HCT116 (cell line): ENCODE measurements around the gene ZFHX2. TPM values are rescaled to one million over a fixed set of nuclear protein-coding genes. Genes with fewer than 3 reads are reported as not detected.

ENCODE experiments used
- ATAC-seq: fragments of 200-7000 bp; cut with Tn5 transposase; 2 replicates; pipeline ENCODE4 v1.9.1; 2020; ENCODE audit warnings: mild to moderate bottlenecking, moderate library complexity
- BruUV-seq: library from RNA; stranded (reverse); fragments of 400-500 nt; replicated peaks from 2 replicates; lab custom pipeline; 2021; lab: Mats Ljungman, UMichigan
- CTCF ChIA-PET: fragments of 300-600 bp; sonication (Branson Sonifier 250); formaldehyde crosslinking; loops from one replicate; lab custom pipeline; 2021; ENCODE audit warnings: antibody characterized with exemption; lab: Charles Lee
- POLR2A ChIA-PET: fragments of 300-600, 350-600 bp; sonication (Branson Sonifier 250); formaldehyde crosslinking; loops from one replicate; lab custom pipeline; 2021; ENCODE audit warnings: antibody characterized with exemption; lab: Charles Lee
- RAD21 ChIA-PET, 2 experiments: fragments of 300-600 bp; sonication (Branson Sonifier 250); formaldehyde crosslinking; loops; one replicate each; lab custom pipeline; 2023; ENCODE audit warnings: low total read pairs in 2 of 2; ENCODE audit not compliant: uncharacterized antibody in 2 of 2, unreplicated experiment in 2 of 2, low non-redundant PET in 1 of 2; lab: Charles Lee
- DNase-seq: peaks from one replicate; pipeline ENCODE4 v3.0.0-alpha.2; 2010; ENCODE audit warnings: low read depth, low spot score
- H2AFZ ChIP-seq: fragments of 200-600 bp; shearing (Covaris generic), sonication (generic); 2 replicates; pipeline ENCODE4 v1.6.1; 2017; ENCODE audit warnings: low read depth, mixed run types, mixed read lengths, antibody characterized with exemption, low read length; ENCODE audit not compliant: poor library complexity, severe bottlenecking
- H3K27ac ChIP-seq: 2 replicates; pipeline ENCODE4 v1.5.1; 2012; ENCODE audit warnings: low read depth, low read length
- H3K27me3 ChIP-seq: fragments of 200-600 bp; sonication (generic); 2 replicates; pipeline ENCODE4 v1.6.1; 2016; ENCODE audit warnings: mixed run types, low read length, mixed read lengths; ENCODE audit not compliant: insufficient read depth
- H3K36me3 ChIP-seq, 2 experiments: fragments of 200-500 bp in 1 of 2; fragments of 200-600 bp in 1 of 2; sonication (Bioruptor generic) in 1 of 2; sonication (generic) in 1 of 2; 2 replicates each; pipeline versions ENCODE4 v1.5.1 to v1.6.1; 2014 to 2016; ENCODE audit warnings: low read length in 2 of 2, inconsistent platforms in 1 of 2, mixed read lengths in 1 of 2, mixed run types in 1 of 2; ENCODE audit not compliant: insufficient read depth in 2 of 2, control insufficient read depth in 1 of 2
- H3K4me1 ChIP-seq, 2 experiments: fragments of 200-600 bp in 1 of 2; sonication (generic) in 1 of 2; 2 replicates each; pipeline versions ENCODE4 v1.5.1 to v1.6.1; 2012 to 2017; ENCODE audit warnings: low read length in 2 of 2, inconsistent platforms in 1 of 2, mild to moderate bottlenecking in 1 of 2, mixed read lengths in 1 of 2, mixed run types in 1 of 2, moderate library complexity in 1 of 2; ENCODE audit not compliant: insufficient read depth in 2 of 2, control insufficient read depth in 1 of 2
- H3K4me2 ChIP-seq: fragments of 200-600 bp; sonication (generic); 2 replicates; pipeline ENCODE4 v1.6.1; 2017; ENCODE audit warnings: mixed run types, low read length, mixed read lengths
- H3K4me3 ChIP-seq, 2 experiments: fragments of 200-600 bp in 1 of 2; sonication (generic) in 1 of 2; replicated peaks in 1 of 2; 2 replicates each; pipeline ENCODE4 v1.5.1; 2011 to 2016; ENCODE audit warnings: low read length in 2 of 2, control low read depth in 1 of 2, low read depth in 1 of 2, mild to moderate bottlenecking in 1 of 2, mixed read lengths in 1 of 2, mixed run types in 1 of 2
- H3K79me2 ChIP-seq: fragments of 200-600 bp; sonication (generic); 2 replicates; pipeline ENCODE4 v1.6.1; 2017; ENCODE audit warnings: mild to moderate bottlenecking, mixed run types, low read length, moderate library complexity, mixed read lengths; ENCODE audit not compliant: insufficient read depth
- H3K9ac ChIP-seq: fragments of 200-600 bp; sonication (generic); 2 replicates; pipeline ENCODE4 v1.6.1; 2016; ENCODE audit warnings: low read length, mixed read lengths
- H3K9me2 ChIP-seq: fragments of 200-600 bp; sonication (generic), shearing (Covaris generic); 2 replicates; pipeline ENCODE4 v1.6.1; 2017; ENCODE audit warnings: mixed run types, mild to moderate bottlenecking, moderate library complexity; ENCODE audit not compliant: insufficient read depth
- H3K9me3 ChIP-seq, 2 experiments: fragments of 200-500 bp in 1 of 2; fragments of 200-600 bp in 1 of 2; sonication (Bioruptor generic) in 1 of 2; sonication (generic) in 1 of 2; 2 replicates each; pipeline ENCODE4 v1.6.1; 2014 to 2017; ENCODE audit warnings: low read length in 2 of 2, mixed read lengths in 2 of 2, inconsistent platforms in 1 of 2, low read depth in 1 of 2, mild to moderate bottlenecking in 1 of 2, mixed run types in 1 of 2, moderate library complexity in 1 of 2; ENCODE audit not compliant: control insufficient read depth in 1 of 2, insufficient read depth in 1 of 2
- H4K20me1 ChIP-seq: fragments of 200-600 bp; sonication (generic), shearing (Covaris generic); 2 replicates; pipeline ENCODE4 v1.6.1; 2017; ENCODE audit warnings: mixed run types, mild to moderate bottlenecking, moderate library complexity; ENCODE audit not compliant: insufficient read depth
- FOSL1 ChIP-seq: IDR thresholded peaks from 2 replicates; pipeline ENCODE4 v1.6.1; 2012; ENCODE audit warnings: low read depth
- POLR2AphosphoS5 ChIP-seq: IDR thresholded peaks from 2 replicates; pipeline ENCODE4 v1.6.1; 2011; ENCODE audit warnings: mild to moderate bottlenecking, low read depth, low read length, moderate library complexity
- RAD21 ChIP-seq: IDR thresholded peaks from 2 replicates; pipeline ENCODE4 v1.6.1; 2012; ENCODE audit warnings: low read depth, mild to moderate bottlenecking
- intact Hi-C: fragments of 100-400 bp; cut with micrococcal nuclease; formaldehyde crosslinking; loops from 2 replicates; pipeline ENCODE4 v1.10.0; 2022
- total RNA-seq: library from RNA; stranded (reverse); gene quantifications from one replicate; pipeline ENCODE4 v1.2.1, GENCODE V29; 2021; ENCODE audit not compliant: unreplicated experiment
- TF ChIP-seq, protein P1 (sequence below), 3 experiments: fragments of 200-600 bp in 1 of 3; sonication (generic) in 1 of 3; IDR thresholded peaks in 2 of 3; conservative IDR thresholded peaks in 1 of 3; 2 replicates each; pipeline ENCODE4 v1.5.1; 2012 to 2017; ENCODE audit warnings: low read depth in 2 of 3, low read length in 2 of 3, antibody characterized with exemption in 1 of 3, borderline replicate concordance in 1 of 3, control low read depth in 1 of 3, mild to moderate bottlenecking in 1 of 3, mixed read lengths in 1 of 3, mixed run types in 1 of 3, moderate library complexity in 1 of 3; ENCODE audit not compliant: insufficient read depth in 1 of 3

The ZFHX2 gene
- total RNA-seq, 1 experiment from 2014 or later, result 3.6 TPM

DNA sequence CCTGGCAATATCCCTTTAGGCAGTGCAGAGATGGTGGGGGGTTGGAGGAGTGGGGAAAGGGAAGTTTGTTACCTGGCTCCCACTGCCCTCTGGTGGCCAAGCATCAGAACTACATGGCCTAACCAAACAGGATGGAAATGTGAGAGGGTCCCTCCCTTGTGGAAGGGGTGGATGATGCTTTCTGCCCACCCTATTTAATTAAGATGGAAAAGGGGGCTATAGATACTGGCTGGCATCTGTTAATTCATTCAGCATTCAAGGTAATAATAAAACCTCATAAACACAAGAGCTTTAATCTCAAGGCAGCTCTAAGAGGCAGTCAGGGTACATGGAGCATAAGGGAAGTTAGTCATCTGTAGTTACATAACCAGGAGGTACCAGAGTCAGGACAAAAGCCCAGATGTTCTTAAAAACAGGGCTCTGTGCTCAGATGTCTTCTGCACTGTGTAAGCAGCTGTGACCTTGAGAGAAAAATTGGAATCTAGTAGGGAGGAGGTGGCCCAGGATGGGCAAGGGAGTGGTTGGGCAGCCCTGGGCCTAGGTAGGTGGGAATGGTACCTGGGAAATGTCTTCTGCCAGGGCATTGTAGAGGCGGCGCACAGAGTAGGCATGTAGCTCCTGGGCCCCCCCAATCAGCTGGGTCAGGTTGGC, 11.4 kb upstream of the ZFHX2 start:
- Histone ChIP-seq H3K9ac (no peak overlapping the region), H3K9me3 (no peaks in the 10 kb centered on the region), H4K20me1 (no peaks in the 10 kb centered on the region), H3K4me2 (no peak overlapping the region), H2AFZ (no peak overlapping the region), H3K9me2 (no peaks in the 10 kb centered on the region), H3K79me2 (peaks cover 10% of the 10 kb centered on the region; the same call in 1 of the 2 replicates), H3K4me3 (no peak overlapping the region), H3K4me1 (peaks cover 6 to 14% of the 10 kb centered on the region in 2 experiments; a peak in 3 of 4 replicates), H3K36me3 (peaks cover 22% of the 10 kb centered on the region in 2 experiments), H3K27me3 (no peaks in the 10 kb centered on the region), H3K27ac (no peak overlapping the region)
- ChIA-PET RAD21 (interaction anchor here in 1 of 2 experiments (0.8 kb wide), 1 partner anchor 85 kb away, joined by 6 read pairs; no protein-coding TSS in a partner anchor), POLR2A (no interaction called here), CTCF (interaction anchor here (0.6 to 1.7 kb wide), 3 partner anchors 81 to 88 kb away, joined by 3 to 11 read pairs (median 3); no protein-coding TSS in a partner anchor)
- intact Hi-C loops, result loop anchor here (1.0 kb wide), 1 partner anchor 85 kb away; no protein-coding TSS in a partner anchor
- TF ChIP-seq RAD21 (peak; percentile 62), FOSL1 (no peak), POLR2AphosphoS5 (0 out of 2 replicates have a peak, but pooled peaks have one; percentile 10)
- TF ChIP-seq, protein P1, sequence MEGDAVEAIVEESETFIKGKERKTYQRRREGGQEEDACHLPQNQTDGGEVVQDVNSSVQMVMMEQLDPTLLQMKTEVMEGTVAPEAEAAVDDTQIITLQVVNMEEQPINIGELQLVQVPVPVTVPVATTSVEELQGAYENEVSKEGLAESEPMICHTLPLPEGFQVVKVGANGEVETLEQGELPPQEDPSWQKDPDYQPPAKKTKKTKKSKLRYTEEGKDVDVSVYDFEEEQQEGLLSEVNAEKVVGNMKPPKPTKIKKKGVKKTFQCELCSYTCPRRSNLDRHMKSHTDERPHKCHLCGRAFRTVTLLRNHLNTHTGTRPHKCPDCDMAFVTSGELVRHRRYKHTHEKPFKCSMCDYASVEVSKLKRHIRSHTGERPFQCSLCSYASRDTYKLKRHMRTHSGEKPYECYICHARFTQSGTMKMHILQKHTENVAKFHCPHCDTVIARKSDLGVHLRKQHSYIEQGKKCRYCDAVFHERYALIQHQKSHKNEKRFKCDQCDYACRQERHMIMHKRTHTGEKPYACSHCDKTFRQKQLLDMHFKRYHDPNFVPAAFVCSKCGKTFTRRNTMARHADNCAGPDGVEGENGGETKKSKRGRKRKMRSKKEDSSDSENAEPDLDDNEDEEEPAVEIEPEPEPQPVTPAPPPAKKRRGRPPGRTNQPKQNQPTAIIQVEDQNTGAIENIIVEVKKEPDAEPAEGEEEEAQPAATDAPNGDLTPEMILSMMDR (IDR thresholded peaks at IDR 0.05 in 2 of 3, conservative IDR thresholded peaks at IDR 0.05 in 1 of 3; ENCODE audit: borderline replicate concordance in 1 of 3, insufficient read depth in 1 of 3, low read depth in 2 of 3, low read length in 2 of 3), result peak; percentile 45 to 96 (median 91); a peak in 5 of 6 replicates
- no peak for DNase-seq
- peak; percentile 31 for ATAC-seq
- no TSS peak for BruUV-seq
